Measurements from ENCODE around the gene PTPRH. TPM values are rescaled to one million over a fixed set of nuclear protein-coding genes. Genes with fewer than 3 reads are reported as not detected.

PTPRH gene
- total RNA-seq, 4 donors from 2014 or later, result 31.2 to 176 (median 102) TPM

DNA sequence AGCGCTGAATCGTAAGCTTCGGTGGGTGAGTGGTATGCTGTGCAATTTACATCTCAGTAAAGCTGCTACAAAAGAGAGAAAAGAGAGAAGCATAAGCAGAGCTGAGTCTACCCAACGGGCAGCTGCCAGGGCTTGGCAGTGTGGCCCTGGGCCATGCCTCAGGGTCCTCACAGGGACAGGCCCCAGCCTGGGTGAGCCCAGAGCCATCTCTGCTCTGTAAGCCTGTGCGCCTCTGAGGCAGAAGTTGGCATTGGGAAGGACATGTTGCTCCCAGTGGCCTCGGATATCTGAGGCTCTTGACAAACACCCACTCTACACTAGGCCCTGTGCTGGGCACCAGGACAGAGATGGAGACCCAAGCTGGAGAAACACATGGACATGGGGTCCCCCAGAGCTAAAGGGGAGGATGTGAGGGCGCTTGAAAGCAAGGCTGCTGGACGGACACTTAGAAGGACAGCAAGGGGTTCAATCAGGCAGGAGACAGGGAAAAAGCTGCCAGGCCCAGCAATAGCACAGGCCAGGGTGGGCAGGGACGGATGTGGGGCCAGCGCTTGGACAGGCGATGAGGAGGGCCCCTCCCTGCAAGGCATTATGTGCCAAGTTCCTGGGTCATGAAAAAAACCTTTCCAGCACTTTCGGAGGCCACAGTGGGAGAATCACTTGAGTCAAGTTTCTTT, 34.8 kb upstream of the PTPRH start:
- peaks cover 9 to 23% (median 18%) of the 10 kb centered on the region in 4 donors for H3K4me1 ChIP-seq
- WGBS, 2 donors (ENCODE audit: low coverage in 1 of 2), result 85 to 89% methylated on average over 5 to 12 of the region's 12 CpGs
- in situ Hi-C loops (cut with MboI; ENCODE audit: low pct_ligation_motif_present in 1 of 4, low pct_unique_long_range_greater_than_20kb in 1 of 4, low sequenced_read_pairs in 3 of 4), result no loop called here
- no peaks in the 10 kb centered on the region for H3K9me3 ChIP-seq
- H3K4me3 ChIP-seq, result no peak overlapping the region
- intact Hi-C loops (cut with DNase I; ENCODE audit: low total_unique reads), result no loop called here
- peaks cover 0 to 55% (median 30%) of the 10 kb centered on the region in 4 donors for H3K36me3 ChIP-seq
- H3K27ac ChIP-seq, result no peak overlapping the region
- H3K27me3 ChIP-seq, result no peaks in the 10 kb centered on the region
- DNase-seq, result no peak
- TF ChIP-seq POLR2AphosphoS5 (IDR thresholded peaks at IDR 0.05), result no peak
- no peak for TF ChIP-seq POLR2A (IDR thresholded peaks at IDR 0.05)
- no peak for TF ChIP-seq EP300 (IDR thresholded peaks at IDR 0.05; ENCODE audit: low read depth)

DNA sequence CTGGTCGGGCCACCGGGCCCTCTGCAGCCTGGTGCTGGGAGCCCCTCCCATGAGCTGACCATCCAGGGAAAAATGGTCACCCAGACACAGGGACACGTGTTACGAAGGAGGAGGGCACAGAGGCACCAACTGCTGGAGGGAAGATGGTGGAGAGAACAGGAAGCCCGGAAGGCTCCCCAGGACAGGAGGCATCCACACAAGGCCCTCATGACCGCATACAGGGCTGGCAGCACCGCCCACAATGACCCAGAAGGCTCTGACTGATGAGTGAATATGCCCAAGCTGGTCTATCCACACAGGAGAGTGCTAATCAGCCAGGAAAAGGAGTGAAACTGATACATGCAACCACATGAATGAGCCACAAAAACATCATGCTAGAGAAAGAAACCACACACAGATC, 33.2 kb upstream of the PTPRH start:
- in situ Hi-C loops (cut with MboI; ENCODE audit: low pct_ligation_motif_present in 1 of 4, low pct_unique_long_range_greater_than_20kb in 1 of 4, low sequenced_read_pairs in 3 of 4) (no loop called here), intact Hi-C loops (cut with DNase I; ENCODE audit: low total_unique reads) (no loop called here)
- Histone ChIP-seq H3K27me3 (no peaks in the 10 kb centered on the region), H3K27ac (no peak overlapping the region), H3K36me3 (peaks cover 0 to 71% (median 38%) of the 10 kb centered on the region in 4 donors), H3K4me1 (peaks cover 3 to 7% (median 5%) of the 10 kb centered on the region in 4 donors), H3K4me3 (no peak overlapping the region), H3K9me3 (no peaks in the 10 kb centered on the region)
- TF ChIP-seq POLR2A (IDR thresholded peaks at IDR 0.05), result no peak
- no peak for TF ChIP-seq POLR2AphosphoS5 (IDR thresholded peaks at IDR 0.05)
- no peak for TF ChIP-seq EP300 (IDR thresholded peaks at IDR 0.05; ENCODE audit: low read depth)
- TF ChIP-seq, protein P1, sequence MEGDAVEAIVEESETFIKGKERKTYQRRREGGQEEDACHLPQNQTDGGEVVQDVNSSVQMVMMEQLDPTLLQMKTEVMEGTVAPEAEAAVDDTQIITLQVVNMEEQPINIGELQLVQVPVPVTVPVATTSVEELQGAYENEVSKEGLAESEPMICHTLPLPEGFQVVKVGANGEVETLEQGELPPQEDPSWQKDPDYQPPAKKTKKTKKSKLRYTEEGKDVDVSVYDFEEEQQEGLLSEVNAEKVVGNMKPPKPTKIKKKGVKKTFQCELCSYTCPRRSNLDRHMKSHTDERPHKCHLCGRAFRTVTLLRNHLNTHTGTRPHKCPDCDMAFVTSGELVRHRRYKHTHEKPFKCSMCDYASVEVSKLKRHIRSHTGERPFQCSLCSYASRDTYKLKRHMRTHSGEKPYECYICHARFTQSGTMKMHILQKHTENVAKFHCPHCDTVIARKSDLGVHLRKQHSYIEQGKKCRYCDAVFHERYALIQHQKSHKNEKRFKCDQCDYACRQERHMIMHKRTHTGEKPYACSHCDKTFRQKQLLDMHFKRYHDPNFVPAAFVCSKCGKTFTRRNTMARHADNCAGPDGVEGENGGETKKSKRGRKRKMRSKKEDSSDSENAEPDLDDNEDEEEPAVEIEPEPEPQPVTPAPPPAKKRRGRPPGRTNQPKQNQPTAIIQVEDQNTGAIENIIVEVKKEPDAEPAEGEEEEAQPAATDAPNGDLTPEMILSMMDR (IDR thresholded peaks at IDR 0.05), result no peak
- 86% methylated on average over 7 of the region's 7 CpGs; no CpG with 5 or more reads in 1 of the 2 donors for WGBS, 2 donors (ENCODE audit: low coverage in 1 of 2)
- no peak for DNase-seq

GRCh38 chr19:55241935-55242464, 32.7 kb upstream of the PTPRH start:
- H3K4me3 ChIP-seq, result no peak overlapping the region
- intact Hi-C loops (cut with DNase I; ENCODE audit: low total_unique reads), result no loop called here
- H3K27me3 ChIP-seq, result no peaks in the 10 kb centered on the region
- TF ChIP-seq, protein P1 (IDR thresholded peaks at IDR 0.05), result no peak
- TF ChIP-seq POLR2A (IDR thresholded peaks at IDR 0.05), result no peak
- TF ChIP-seq EP300 (IDR thresholded peaks at IDR 0.05; ENCODE audit: low read depth), result no peak
- TF ChIP-seq POLR2AphosphoS5 (IDR thresholded peaks at IDR 0.05), result no peak
- peaks cover 0 to 76% (median 39%) of the 10 kb centered on the region in 4 donors for H3K36me3 ChIP-seq
- no peaks in the 10 kb centered on the region for H3K9me3 ChIP-seq
- 89% methylated on average over 16 of the region's 16 CpGs; no CpG with 5 or more reads in 1 of the 2 donors for WGBS, 2 donors (ENCODE audit: low coverage in 1 of 2)
- no peak for DNase-seq
- H3K4me1 ChIP-seq, result peaks cover 0 to 2% (median under 1%) of the 10 kb centered on the region in 4 donors
- no peak overlapping the region for H3K27ac ChIP-seq
- in situ Hi-C loops (cut with MboI; ENCODE audit: low pct_ligation_motif_present in 1 of 4, low pct_unique_long_range_greater_than_20kb in 1 of 4, low sequenced_read_pairs in 3 of 4), result no loop called here

DNA sequence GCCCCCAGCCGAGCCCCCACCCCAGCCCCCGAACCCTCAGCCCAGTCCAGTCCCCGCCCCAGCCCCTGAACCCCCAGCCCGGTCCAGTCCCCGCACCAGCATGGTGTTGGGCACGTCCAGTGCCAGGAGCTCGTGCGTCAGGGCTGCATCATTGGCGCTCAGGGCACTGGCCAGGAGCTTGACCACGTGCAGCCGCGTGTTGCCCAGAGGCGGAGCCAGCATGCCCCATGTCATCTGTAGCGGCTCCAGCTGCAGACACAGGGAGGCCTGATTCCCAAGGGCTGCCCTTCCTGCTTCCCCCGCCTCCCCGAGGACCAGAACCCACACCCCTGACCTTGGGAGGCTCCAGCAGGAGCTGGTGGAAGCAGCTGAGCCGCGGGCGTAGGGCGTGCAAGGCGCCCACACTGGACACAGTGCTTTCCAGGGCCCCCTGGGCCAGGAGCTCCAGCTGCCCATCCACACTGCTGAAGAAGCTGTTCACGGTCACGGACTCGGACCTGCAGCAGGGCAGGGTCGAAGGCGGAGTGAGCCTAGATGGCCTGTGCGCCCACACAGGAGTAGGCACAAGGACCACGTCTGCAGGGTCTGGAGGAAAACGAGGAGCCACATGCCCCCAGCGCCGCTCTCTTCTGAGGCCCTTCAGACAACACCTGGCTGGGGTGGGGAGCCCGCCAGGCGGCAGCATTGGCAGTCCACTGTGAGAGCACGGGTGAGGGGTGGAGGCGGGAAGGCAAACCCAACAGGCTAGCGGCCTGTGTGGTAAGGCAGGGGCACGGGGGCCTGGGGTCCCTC, 32.0 kb upstream of the PTPRH start:
- 95% methylated on average over 21 of the region's 37 CpGs; no CpG with 5 or more reads in 1 of the 2 donors for WGBS, 2 donors (ENCODE audit: low coverage in 1 of 2)
- in situ Hi-C loops (cut with MboI; ENCODE audit: low pct_ligation_motif_present in 1 of 4, low pct_unique_long_range_greater_than_20kb in 1 of 4, low sequenced_read_pairs in 3 of 4), result no loop called here
- H3K4me3 ChIP-seq, result no peak overlapping the region
- TF ChIP-seq, protein P1 (IDR thresholded peaks at IDR 0.05), result no peak
- TF ChIP-seq POLR2AphosphoS5 (IDR thresholded peaks at IDR 0.05), result no peak
- TF ChIP-seq EP300 (IDR thresholded peaks at IDR 0.05; ENCODE audit: low read depth), result no peak
- TF ChIP-seq POLR2A (IDR thresholded peaks at IDR 0.05), result no peak
- H3K36me3 ChIP-seq, result peaks cover 0 to 83% (median 37%) of the 10 kb centered on the region in 4 donors
- no peak overlapping the region for H3K27ac ChIP-seq
- DNase-seq, result no peak
- H3K4me1 ChIP-seq, result no peaks in the 10 kb centered on the region
- no peaks in the 10 kb centered on the region for H3K27me3 ChIP-seq
- intact Hi-C loops (cut with DNase I; ENCODE audit: low total_unique reads), result no loop called here
- H3K9me3 ChIP-seq, result no peaks in the 10 kb centered on the region

Measured in transverse colon (tissue), 4 donors.